Endothelial cell of umbilical vein (primary cell): Measurements from ENCODE around the gene HSPA12A. TPM values are rescaled to one million over a fixed set of nuclear protein-coding genes. Genes with fewer than 3 reads are reported as not detected.
A peak's percentile ranks its signal among the peaks of the same experiment; 100 is the strongest.

Experiments used
- BruUV-seq: library from RNA; stranded (reverse); fragments of 400-500 nt; replicated peaks from 2 replicates; lab custom pipeline; 2021; lab: Mats Ljungman, UMichigan
- CTCF ChIA-PET: fragments of 300-600, 350-600 bp; sonication (Branson Sonifier 250); formaldehyde crosslinking; loops from one replicate; lab custom pipeline; 2021; ENCODE audit warnings: antibody characterized with exemption, inconsistent platforms; lab: Charles Lee
- POLR2A ChIA-PET: fragments of 300-600, 350-600 bp; sonication (Branson Sonifier 250); formaldehyde crosslinking; loops from one replicate; lab custom pipeline; 2021; ENCODE audit warnings: antibody characterized with exemption, inconsistent platforms; lab: Charles Lee
- DNase-seq: peaks from one replicate; pipeline ENCODE4 v3.0.0-alpha.2; 2011; ENCODE audit warnings: low read depth, low spot score
- FAIRE-seq: peaks from 2 replicates; lab custom pipeline; 2011; peaks lifted over from hg19 to GRCh38; lab: Jason Lieb, UNC
- H2AFZ ChIP-seq: 2 replicates; pipeline ENCODE4 v1.6.0; 2012; ENCODE audit warnings: low read depth, low read length, control low read depth, inconsistent platforms
- H3K27ac ChIP-seq: 2 replicates; pipeline ENCODE4 v1.5.1; 2011; ENCODE audit warnings: low read depth, mild to moderate bottlenecking, control low read depth, low read length, moderate library complexity; ENCODE audit not compliant: insufficient read depth
- H3K27me3 ChIP-seq, 2 experiments: 2 replicates each; pipeline versions ENCODE4 v1.6.0 to v1.6.1; 2011; ENCODE audit warnings: low read length in 2 of 2, mixed read lengths in 1 of 2; ENCODE audit not compliant: control insufficient read depth in 2 of 2, insufficient read depth in 2 of 2
- H3K36me3 ChIP-seq, 2 experiments: 2 replicates in 1 of 2; 3 replicates in 1 of 2; pipeline ENCODE4 v1.5.1; 2011; ENCODE audit warnings: low read length in 2 of 2, mild to moderate bottlenecking in 1 of 2, moderate library complexity in 1 of 2; ENCODE audit not compliant: control insufficient read depth in 2 of 2, insufficient read depth in 2 of 2; ENCODE audit errors: extremely low read depth in 1 of 2
- H3K4me1 ChIP-seq: 3 replicates; pipeline ENCODE4 v1.5.1; 2011; ENCODE audit warnings: mild to moderate bottlenecking, low read length; ENCODE audit not compliant: control insufficient read depth, insufficient read depth; ENCODE audit errors: extremely low read depth
- H3K4me2 ChIP-seq: 2 replicates; pipeline ENCODE4 v1.6.1; 2011; ENCODE audit warnings: low read length, control low read depth, mixed read lengths; ENCODE audit not compliant: insufficient read depth
- H3K4me3 ChIP-seq, 3 experiments: fragments of 200-600 bp in 1 of 3; sonication (generic), shearing (Covaris generic) in 1 of 3; replicated peaks in 1 of 3; 2 replicates each; pipeline ENCODE4 v1.5.1; 2011 to 2016; ENCODE audit warnings: control low read depth in 3 of 3, low read length in 3 of 3, mild to moderate bottlenecking in 2 of 3, inconsistent platforms in 1 of 3, low read depth in 1 of 3, moderate library complexity in 1 of 3; ENCODE audit not compliant: insufficient read depth in 1 of 3
- H3K79me2 ChIP-seq: 2 replicates; pipeline ENCODE4 v1.6.0; 2012; ENCODE audit warnings: low read length, inconsistent platforms; ENCODE audit not compliant: control insufficient read depth, insufficient read depth
- H3K9ac ChIP-seq: replicated peaks from 2 replicates; pipeline ENCODE3; 2011; ENCODE audit warnings: low read length, control low read depth; ENCODE audit not compliant: insufficient read depth; ENCODE audit errors: extremely low read depth
- H3K9me1 ChIP-seq: replicated peaks from 3 replicates; pipeline ENCODE4 v1.6.0; 2011; ENCODE audit warnings: mild to moderate bottlenecking, low read length; ENCODE audit not compliant: control insufficient read depth, insufficient read depth; ENCODE audit errors: extremely low read depth
- H3K9me3 ChIP-seq: replicated peaks from 2 replicates; pipeline ENCODE4 v1.5.1; 2012; ENCODE audit warnings: low read length, inconsistent platforms; ENCODE audit not compliant: control insufficient read depth, insufficient read depth
- H4K20me1 ChIP-seq: replicated peaks from 2 replicates; pipeline ENCODE3; 2011; ENCODE audit warnings: mild to moderate bottlenecking, low read length; ENCODE audit not compliant: control insufficient read depth, insufficient read depth; ENCODE audit errors: extremely low read depth
- EZH2 ChIP-seq: IDR thresholded peaks from 2 replicates; pipeline ENCODE4 v1.6.1; 2012; ENCODE audit warnings: borderline replicate concordance, low read depth, mild to moderate bottlenecking, moderate library complexity, low read length, inconsistent platforms; ENCODE audit not compliant: severe bottlenecking
- FOS ChIP-seq: IDR thresholded peaks from 2 replicates; pipeline ENCODE4 v1.6.1; 2011; ENCODE audit warnings: mild to moderate bottlenecking, low read length, moderate library complexity, borderline replicate concordance; ENCODE audit not compliant: insufficient read depth
- GATA2 ChIP-seq: IDR thresholded peaks from 2 replicates; pipeline ENCODE4 v1.7.0; 2011; ENCODE audit warnings: low read depth, mild to moderate bottlenecking, moderate library complexity, mixed read lengths, low read length; ENCODE audit not compliant: insufficient read length, insufficient read depth
- JUN ChIP-seq: IDR thresholded peaks from 2 replicates; pipeline ENCODE4 v1.6.1; 2011; ENCODE audit warnings: borderline replicate concordance, low read depth; ENCODE audit not compliant: insufficient read length, insufficient read depth
- MYC ChIP-seq: IDR thresholded peaks from one replicate; pipeline ENCODE4 v1.6.1; 2011; ENCODE audit warnings: mild to moderate bottlenecking, low read depth, low read length
- POLR2A ChIP-seq: IDR thresholded peaks from 2 replicates; pipeline ENCODE4 v1.6.1; 2012; ENCODE audit warnings: low read depth, mild to moderate bottlenecking, control low read depth, low read length
- POLR2AphosphoS5 ChIP-seq: IDR thresholded peaks from 2 replicates; pipeline ENCODE4 v1.6.1; 2012; ENCODE audit warnings: low read depth, mild to moderate bottlenecking, control low read depth, low read length, moderate library complexity; ENCODE audit not compliant: insufficient read depth
- dilution Hi-C: fragments of 300-500 bp; cut with MboI; formaldehyde crosslinking; loops from one replicate; pipeline ENCODE4 v1.15.0; 2019; ENCODE audit warnings: low sequenced_read_pairs; ENCODE audit not compliant: extremely low pct_ligation_motif_present
- intact Hi-C: fragments of 100-400 bp; cut with micrococcal nuclease; formaldehyde crosslinking; loops from one replicate; pipeline ENCODE4 v1.10.0; 2022
- polyA plus RNA-seq, 4 experiments: library from polyadenylated mRNA; depleted of rRNA in 3 of 4; stranded (reverse) in 3 of 4; unstranded in 1 of 4; fragments of >200 nt; gene quantifications; 2 replicates each; pipeline versions ENCODE4 v1.2.1 to v1.2.3, GENCODE V29; 2011 to 2012; ENCODE audit warnings: missing spikeins in 1 of 4
- total RNA-seq: library from RNA; stranded (reverse); gene quantifications from 2 replicates; pipeline ENCODE4 v1.2.3, GENCODE V29; 2021
- TF ChIP-seq, protein P1 (sequence below): IDR thresholded peaks from 2 replicates; pipeline ENCODE4 v1.6.1; 2011; ENCODE audit not compliant: insufficient read depth, insufficient read length
- TF ChIP-seq, protein P2 (sequence below), 2 donors: IDR thresholded peaks; 1 replicate in 1 of 2; 2 replicates in 1 of 2; pipeline ENCODE4 v1.5.1; 2011; ENCODE audit warnings: low read length in 2 of 2, mild to moderate bottlenecking in 2 of 2, moderate library complexity in 2 of 2, control low read depth in 1 of 2, inconsistent platforms in 1 of 2, low read depth in 1 of 2; ENCODE audit not compliant: insufficient read depth in 1 of 2; ENCODE audit errors: extremely low read depth in 1 of 2

The HSPA12A gene
- total and polyA plus RNA-seq, 2 donors (not counting 3 experiments of a cell fraction or from before 2014, with no cell fraction given) = 0.22 to 0.29 TPM

DNA sequence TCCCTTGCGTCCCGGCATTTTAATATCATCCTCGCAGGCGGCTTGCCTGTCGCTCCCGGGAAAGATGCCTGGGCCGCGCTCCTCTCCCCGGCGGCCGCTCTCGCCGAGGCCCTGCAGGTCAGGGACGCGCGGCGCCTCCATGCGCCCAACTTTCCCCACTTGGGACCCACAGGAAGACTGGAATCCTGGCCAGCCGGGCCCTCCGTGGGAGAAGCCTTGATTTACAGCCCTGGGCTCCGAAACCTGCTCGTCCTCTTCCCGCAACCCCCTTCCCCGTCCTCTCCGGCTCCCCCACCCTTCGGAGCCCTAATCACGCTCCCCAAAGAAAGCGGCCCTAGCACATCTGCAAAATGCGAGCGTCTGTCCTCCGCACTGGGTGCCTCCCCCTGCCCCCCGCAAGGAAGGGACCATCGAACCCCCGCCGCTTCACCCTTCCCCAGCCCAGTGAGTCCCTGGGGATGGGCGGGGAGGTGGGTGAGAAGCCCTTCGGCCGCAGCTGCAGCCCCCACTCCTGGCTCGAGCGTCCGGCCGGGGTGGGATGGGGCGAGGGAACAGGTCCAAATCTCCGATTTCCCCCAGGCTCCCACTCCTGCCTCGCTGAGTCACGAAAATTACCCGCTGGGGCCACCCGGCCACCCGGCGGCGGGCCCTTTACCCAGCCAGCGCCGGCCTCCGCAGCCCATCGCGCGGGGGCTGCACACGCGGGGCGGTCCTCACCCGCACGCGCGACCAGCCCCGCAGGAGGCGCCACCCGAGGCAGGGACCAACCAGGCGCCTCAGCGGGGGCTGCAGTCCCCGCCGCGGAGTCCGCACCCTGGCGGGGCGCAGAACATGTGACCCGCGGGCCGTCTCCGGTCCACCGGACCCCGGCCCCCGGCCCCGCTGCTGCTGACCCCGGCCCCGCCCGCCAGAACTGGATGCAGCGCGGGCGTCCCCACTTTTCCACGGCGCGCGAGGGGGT, 695 bp downstream of the HSPA12A start:
- H3K79me2 ChIP-seq = no peaks in the 10 kb centered on the region

DNA sequence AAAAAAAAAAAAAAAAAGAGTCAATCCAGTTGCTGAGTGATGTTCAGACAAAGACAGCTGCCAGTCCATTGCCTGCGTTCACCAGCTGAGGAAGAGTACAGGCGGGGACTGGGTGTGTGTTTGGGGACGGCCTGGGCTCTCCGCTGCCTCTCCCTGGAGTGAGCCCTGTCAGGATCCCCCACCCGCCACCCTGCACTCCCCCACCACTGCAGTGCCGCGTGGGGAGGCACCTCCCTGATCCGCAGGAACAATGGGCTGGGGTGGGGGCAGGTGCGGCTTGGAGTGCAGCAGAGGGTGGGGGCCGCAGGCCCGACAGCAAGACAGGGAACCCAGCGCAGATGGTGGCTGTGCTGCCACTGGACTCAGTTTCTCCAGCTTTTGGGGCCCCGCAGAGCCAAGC, 1.4 kb downstream of the HSPA12A start:
- Histone ChIP-seq H4K20me1 (no peaks in the 10 kb centered on the region), H3K27me3 (peaks cover 18 to 21% of the 10 kb centered on the region in 2 experiments), H3K4me1 (peaks cover 7% of the 10 kb centered on the region), H3K36me3 (no peaks in the 10 kb centered on the region), H3K27ac (no peak overlapping the region), H3K9me3 (no peaks in the 10 kb centered on the region), H3K4me2 (no peak overlapping the region), H2AFZ (no peak overlapping the region), H3K79me2 (no peaks in the 10 kb centered on the region), H3K9me1 (no peaks in the 10 kb centered on the region), H3K9ac (no peak overlapping the region), H3K4me3 (no peak overlapping the region)
- ChIA-PET CTCF (no interaction called here), POLR2A (no interaction called here)
- intact Hi-C loops = loop anchor here (5.0 kb wide), 1 partner anchor 59 kb away; no protein-coding TSS in a partner anchor
- FAIRE-seq (no peak), DNase-seq (no peak)
- TF ChIP-seq, protein P1, sequence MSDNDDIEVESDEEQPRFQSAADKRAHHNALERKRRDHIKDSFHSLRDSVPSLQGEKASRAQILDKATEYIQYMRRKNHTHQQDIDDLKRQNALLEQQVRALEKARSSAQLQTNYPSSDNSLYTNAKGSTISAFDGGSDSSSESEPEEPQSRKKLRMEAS = no peak
- TF ChIP-seq MYC (no peak), JUN (no peak), POLR2A (no peak), EZH2 (no peak), GATA2 (no peak), FOS (no peak), POLR2AphosphoS5 (no peak)
- TF ChIP-seq, protein P2, sequence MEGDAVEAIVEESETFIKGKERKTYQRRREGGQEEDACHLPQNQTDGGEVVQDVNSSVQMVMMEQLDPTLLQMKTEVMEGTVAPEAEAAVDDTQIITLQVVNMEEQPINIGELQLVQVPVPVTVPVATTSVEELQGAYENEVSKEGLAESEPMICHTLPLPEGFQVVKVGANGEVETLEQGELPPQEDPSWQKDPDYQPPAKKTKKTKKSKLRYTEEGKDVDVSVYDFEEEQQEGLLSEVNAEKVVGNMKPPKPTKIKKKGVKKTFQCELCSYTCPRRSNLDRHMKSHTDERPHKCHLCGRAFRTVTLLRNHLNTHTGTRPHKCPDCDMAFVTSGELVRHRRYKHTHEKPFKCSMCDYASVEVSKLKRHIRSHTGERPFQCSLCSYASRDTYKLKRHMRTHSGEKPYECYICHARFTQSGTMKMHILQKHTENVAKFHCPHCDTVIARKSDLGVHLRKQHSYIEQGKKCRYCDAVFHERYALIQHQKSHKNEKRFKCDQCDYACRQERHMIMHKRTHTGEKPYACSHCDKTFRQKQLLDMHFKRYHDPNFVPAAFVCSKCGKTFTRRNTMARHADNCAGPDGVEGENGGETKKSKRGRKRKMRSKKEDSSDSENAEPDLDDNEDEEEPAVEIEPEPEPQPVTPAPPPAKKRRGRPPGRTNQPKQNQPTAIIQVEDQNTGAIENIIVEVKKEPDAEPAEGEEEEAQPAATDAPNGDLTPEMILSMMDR (IDR thresholded peaks at IDR 0.05; ENCODE audit: extremely low read depth in 1 of 2, insufficient read depth in 1 of 2, low read depth in 1 of 2, low read length in 2 of 2) = no peak
- dilution Hi-C loops = no loop called here
- BruUV-seq = no TSS peak

More for the DNA sequence above, 695 bp downstream of the HSPA12A start:
- no peak for FAIRE-seq
- dilution Hi-C loops = no loop called here
- Histone ChIP-seq H3K4me2 (peak overlapping the region; percentile 49), H4K20me1 (no peaks in the 10 kb centered on the region), H3K27ac (no peak overlapping the region), H3K27me3 (peaks cover 18 to 21% of the 10 kb centered on the region in 2 experiments), H2AFZ (peak overlapping the region; percentile 81), H3K36me3 (no peaks in the 10 kb centered on the region), H3K9ac (no peak overlapping the region), H3K9me3 (no peaks in the 10 kb centered on the region), H3K9me1 (no peaks in the 10 kb centered on the region), H3K4me3 (peak overlapping the region in 2 of 3 experiments; percentile 4 to 31), H3K4me1 (peaks cover 7% of the 10 kb centered on the region)
- BruUV-seq = no TSS peak
- POLR2A ChIA-PET = no interaction called here
- CTCF ChIA-PET = interaction anchor here (1.5 to 2.3 kb wide), 3 partner anchors 47 to 433 kb away, joined by 5 to 20 read pairs (median 14); no protein-coding TSS in a partner anchor
- TF ChIP-seq EZH2 (peak; percentile 99), FOS (no peak)
- intact Hi-C loops = loop anchor here (1.0 to 5.0 kb wide), 3 partner anchors 47 to 433 kb away; no protein-coding TSS in a partner anchor
- DNase-seq = no peak
